K562 (cell line): ENCODE data around the gene SLC49A4. TPM values are rescaled to one million over a fixed set of nuclear protein-coding genes. Genes with fewer than 3 reads are reported as not detected.

Experiments
- ATAC-seq: fragments of 200-7000 bp; cut with Tn5 transposase; 3 replicates; pipeline ENCODE4 v1.9.1; 2020; ENCODE audit warnings: moderate library complexity
- BruUV-seq: library from RNA; stranded (reverse); fragments of 400-500 nt; replicated peaks from 2 replicates; lab custom pipeline; 2021; lab: Mats Ljungman, UMichigan
- CTCF ChIA-PET: fragments of 300-600 bp; formaldehyde crosslinking; extraction: SDS; loops from one replicate; lab custom pipeline; 2021; ENCODE audit warnings: low intra/inter-chr PET ratio; lab: Yijun Ruan, JAX
- POLR2A ChIA-PET: fragments of 300-600, 350-650 bp; sonication (Branson Sonifier 250); formaldehyde crosslinking; extraction: SDS; loops from one replicate; lab custom pipeline; 2021; ENCODE audit warnings: antibody characterized with exemption, inconsistent platforms; lab: Yijun Ruan, JAX
- DNase-seq, 4 experiments: peaks; one replicate each; pipeline versions ENCODE4 v3.0.0 to v3.0.0-alpha.2; 2011 to 2018; ENCODE audit warnings: low spot score in 3 of 4, mixed read lengths in 3 of 4; ENCODE audit errors: extremely low read depth in 1 of 4
- FAIRE-seq: peaks from 2 replicates; lab custom pipeline; 2011; peaks lifted over from hg19 to GRCh38; lab: Jason Lieb, UNC
- H2AFZ ChIP-seq: 2 replicates; pipeline ENCODE4 v1.6.0; 2011; ENCODE audit warnings: low read depth, low read length, control low read depth, inconsistent platforms
- H3K27ac ChIP-seq: fragments of 200-600 bp; 3 replicates; pipeline ENCODE4 v1.8.0; 2011; ENCODE audit warnings: low read depth, mild to moderate bottlenecking, control low read depth, inconsistent platforms, low read length, moderate library complexity, mixed read lengths; ENCODE audit errors: extremely low read depth
- H3K27me3 ChIP-seq, 2 experiments: fragments of 300-600 bp in 1 of 2; 2 replicates in 1 of 2; 3 replicates in 1 of 2; pipeline versions ENCODE4 v1.6.0 to v1.8.0; 2011; ENCODE audit warnings: inconsistent platforms in 2 of 2, low read length in 2 of 2, mild to moderate bottlenecking in 1 of 2, mixed read lengths in 1 of 2, moderate library complexity in 1 of 2; ENCODE audit not compliant: control insufficient read depth in 2 of 2, insufficient read depth in 2 of 2
- H3K36me3 ChIP-seq: fragments of 300-600 bp; 3 replicates; pipeline ENCODE4 v1.8.0; 2011; ENCODE audit warnings: mild to moderate bottlenecking, low read length, inconsistent platforms; ENCODE audit not compliant: control insufficient read depth, insufficient read depth
- H3K4me1 ChIP-seq, 2 experiments: fragments of 200-600 bp in 1 of 2; replicated peaks in 1 of 2; 2 replicates in 1 of 2; 3 replicates in 1 of 2; pipeline versions ENCODE4 v1.5.1 to v1.8.0; 2011; ENCODE audit warnings: inconsistent platforms in 2 of 2, low read length in 2 of 2, mild to moderate bottlenecking in 1 of 2, mixed read lengths in 1 of 2, moderate library complexity in 1 of 2; ENCODE audit not compliant: control insufficient read depth in 2 of 2, insufficient read depth in 2 of 2
- H3K4me2 ChIP-seq: 2 replicates; pipeline ENCODE4 v1.6.1; 2011; ENCODE audit warnings: low read length, control low read depth, inconsistent platforms, mixed read lengths; ENCODE audit not compliant: insufficient read depth
- H3K4me3 ChIP-seq: fragments of 200-600 bp; sonication (generic), shearing (Covaris generic); 2 replicates; pipeline ENCODE4 v1.5.1; 2016; ENCODE audit warnings: control low read depth, inconsistent platforms
- H3K79me2 ChIP-seq: fragments of 200-600 bp; 3 replicates; pipeline ENCODE4 v1.8.0; 2011; ENCODE audit warnings: low read length, inconsistent platforms; ENCODE audit not compliant: control insufficient read depth, insufficient read depth
- H3K9ac ChIP-seq, 2 experiments: 2 replicates each; pipeline versions ENCODE4 v1.6.0 to v1.6.1; 2011; ENCODE audit warnings: low read depth in 2 of 2, low read length in 2 of 2, control low read depth in 1 of 2, inconsistent platforms in 1 of 2, mild to moderate bottlenecking in 1 of 2, mixed read lengths in 1 of 2; ENCODE audit not compliant: insufficient read depth in 1 of 2
- H3K9me1 ChIP-seq: one replicate; pipeline ENCODE4 v1.6.0; 2011; ENCODE audit warnings: inconsistent platforms, mild to moderate bottlenecking, low read length, moderate library complexity; ENCODE audit not compliant: control insufficient read depth, insufficient read depth
- H3K9me3 ChIP-seq: replicated peaks from 2 replicates; pipeline ENCODE4 v1.5.1; 2011; ENCODE audit warnings: low read depth, low read length, inconsistent platforms; ENCODE audit not compliant: control insufficient read depth, insufficient read depth
- H4K20me1 ChIP-seq: replicated peaks from 2 replicates; pipeline ENCODE4 v1.6.1; 2011; ENCODE audit warnings: low read length, inconsistent platforms, mixed read lengths; ENCODE audit not compliant: control insufficient read depth, insufficient read depth
- ARHGAP35 ChIP-seq: fragments of 450-650 bp; IDR thresholded peaks from 2 replicates; pipeline ENCODE4 v1.6.1; 2018; ENCODE audit not compliant: partially characterized antibody
- BACH1 ChIP-seq: fragments of 200-800 bp; sonication (Bioruptor generic); IDR thresholded peaks from 2 replicates; pipeline ENCODE4 v1.6.1; 2016; ENCODE audit warnings: missing genetic modification characterization, missing compliant biosample characterization
- DDX20 ChIP-seq: fragments of 450-650 bp; IDR thresholded peaks from 2 replicates; pipeline ENCODE4 v1.6.1; 2016; ENCODE audit warnings: missing genetic modification characterization, low read depth, mild to moderate bottlenecking, missing compliant biosample characterization, moderate library complexity
- ERF ChIP-seq: fragments of 450-650 bp; formaldehyde crosslinking; IDR thresholded peaks from 2 replicates; pipeline ENCODE4 v1.4.0; 2020; ENCODE audit warnings: mild to moderate bottlenecking, mixed read lengths
- GATA2 ChIP-seq: sonication (generic); formaldehyde crosslinking; IDR thresholded peaks from 2 replicates; pipeline ENCODE4 v1.4.0; 2020; ENCODE audit warnings: mild to moderate bottlenecking, missing genetic modification reagents
- HNRNPH1 ChIP-seq: fragments of 200-400 bp; formaldehyde crosslinking; optimal IDR thresholded peaks from 2 replicates; pipeline ENCODE3; 2017; ENCODE audit warnings: low read depth, mild to moderate bottlenecking, low read length, moderate library complexity
- KDM4B ChIP-seq, 2 experiments: fragments of 450-650 bp in 1 of 2; sonication (generic) in 1 of 2; IDR thresholded peaks; 2 replicates each; pipeline ENCODE4 v1.6.1; 2016 to 2017; ENCODE audit warnings: borderline replicate concordance in 2 of 2, antibody characterized with exemption in 1 of 2, low read depth in 1 of 2, mild to moderate bottlenecking in 1 of 2
- PRDM10 ChIP-seq: fragments of 450-650 bp; IDR thresholded peaks from 2 replicates; pipeline ENCODE4 v1.6.1; 2018; ENCODE audit not compliant: partially characterized antibody
- RNF2 ChIP-seq: sonication (generic); IDR thresholded peaks from 2 replicates; pipeline ENCODE4 v1.6.1; 2016
- TBP ChIP-seq: optimal IDR thresholded peaks from 2 replicates; pipeline ENCODE3; 2011; ENCODE audit warnings: low read depth, low read length, improper control_type of control experiment
- TOE1 ChIP-seq, 2 experiments: fragments of 450-650 bp in 1 of 2; sonication (generic) in 1 of 2; formaldehyde crosslinking in 1 of 2; IDR thresholded peaks; 2 replicates each; pipeline versions ENCODE4 v1.7.1 to v1.8.0; 2016 to 2022; ENCODE audit warnings: borderline replicate concordance in 2 of 2, mild to moderate bottlenecking in 2 of 2, antibody characterized with exemption in 1 of 2, inconsistent platforms in 1 of 2, low read depth in 1 of 2, missing genetic modification reagents in 1 of 2, moderate library complexity in 1 of 2
- ZNF143 ChIP-seq: sonication (generic); formaldehyde crosslinking; IDR thresholded peaks from 2 replicates; pipeline ENCODE4 v1.9.0; 2022; ENCODE audit warnings: mild to moderate bottlenecking, missing genetic modification reagents
- ZNF23 ChIP-seq: fragments of 250-450 bp; sonication (Bioruptor Pico); IDR thresholded peaks from 2 replicates; pipeline ENCODE4 v1.4.0; 2020; ENCODE audit warnings: mild to moderate bottlenecking
- ZNF707 ChIP-seq: fragments of 250-450 bp; sonication (Bioruptor Pico); conservative IDR thresholded peaks from 2 replicates; pipeline ENCODE4 v1.8.0; 2022; ENCODE audit warnings: inconsistent platforms, mild to moderate bottlenecking, moderate library complexity
- WGBS: fragments of 100-300 bp; shearing (Covaris generic); methylation state at CpG from one replicate; pipeline ENCODE4 v1.1.6; 2016; ENCODE audit warnings: low coverage, mixed read lengths; ENCODE audit not compliant: insufficient coverage; ENCODE audit errors: missing lambda C conversion rate; 5-methylcytosine and 5-hydroxymethylcytosine counted together
- in situ Hi-C: fragments of 300-500 bp; cut with MboI; formaldehyde crosslinking; loops from 4 replicates; pipeline ENCODE4 v1.15.0; 2018; ENCODE audit warnings: inconsistent platforms, mixed read lengths
- intact Hi-C: fragments of 100-400 bp; cut with micrococcal nuclease; formaldehyde crosslinking; loops from 2 replicates; pipeline ENCODE4 v1.14.2; 2022
- polyA plus RNA-seq, 8 experiments: library from polyadenylated mRNA; depleted of rRNA in 4 of 8; stranded (reverse) in 5 of 8; unstranded in 3 of 8; fragments of >200 nt; fragmentation: Nextera tagmentation in 2 of 8; fragmentation: Illumina TruSeq in 1 of 8; extraction: Ambion mirVana in 2 of 8; extraction: Trizol in 1 of 8; gene quantifications; 2 replicates each; pipeline versions ENCODE4 v1.2.1 to v1.2.3, GENCODE V29; 2011 to 2014; ENCODE audit warnings: inconsistent platforms in 1 of 8, missing spikeins in 1 of 8
- total RNA-seq, 7 experiments: library from RNA; depleted of rRNA in 6 of 7; stranded (reverse); fragments of >200 nt in 6 of 7; fragmentation: Illumina TruSeq in 2 of 7; extraction: Trizol in 2 of 7; gene quantifications; 2 replicates each; pipeline versions ENCODE4 v1.2.1 to v1.2.3, GENCODE V29; 2011 to 2021; ENCODE audit warnings: low replicate concordance in 1 of 7
- TF ChIP-seq, protein P1 (sequence below): fragments of 250-450 bp; sonication (Bioruptor Pico); IDR thresholded peaks from 2 replicates; pipeline ENCODE4 v1.8.0; 2021; ENCODE audit warnings: borderline replicate concordance, mild to moderate bottlenecking, moderate library complexity; ENCODE audit not compliant: poor library complexity, severe bottlenecking

The SLC49A4 gene
- total and polyA plus RNA-seq, 9 of the 15 experiments (the other 6 are each of a cell fraction or from before 2014, with no cell fraction given), result 0.15 to 1.3 (median 0.83) TPM

GRCh38 chr3:122800031-122800430, 5.2 kb downstream of the SLC49A4 start (continued):
- TF ChIP-seq HNRNPH1 (no peak), PRDM10 (no peak), ZNF707 (CRISPR knock-in tag) (no peak), ARHGAP35 (no peak)

- Histone ChIP-seq H4K20me1 (no peaks in the 10 kb centered on the region), H3K36me3 (no peaks in the 10 kb centered on the region), H3K4me1 (no peaks in the 10 kb centered on the region; a peak in 1 of 5 replicates), H3K9me3 (no peaks in the 10 kb centered on the region), H3K27ac (no peak overlapping the region), H3K4me2 (no peak overlapping the region), H3K27me3 (no peaks in the 10 kb centered on the region), H3K79me2 (no peaks in the 10 kb centered on the region), H3K9me1 (no peaks in the 10 kb centered on the region), H2AFZ (no peak overlapping the region), H3K9ac (no peak overlapping the region), H3K4me3 (no peak overlapping the region)
- ChIA-PET CTCF (interaction anchor here (0.6 kb wide), 1 partner anchor 87 kb away, joined by 3 read pairs; no protein-coding TSS in a partner anchor), POLR2A (no interaction called here)
- in situ Hi-C loops (no loop called here), intact Hi-C loops (no loop called here)
- ATAC-seq (no peak), DNase-seq (no peak), FAIRE-seq (no peak)
- BruUV-seq, result no TSS peak
- 27% methylated on average over 3 of the region's 3 CpGs for WGBS
- TF ChIP-seq TBP (no peak), KDM4B (IDR thresholded peaks at IDR 0.05; ENCODE audit: borderline replicate concordance in 2 of 2, low read depth in 1 of 2) (no peak), ZNF23 (CRISPR knock-in tag) (no peak), ERF (CRISPR knock-in tag) (no peak), DDX20 (tag) (no peak), RNF2 (no peak), GATA2 (CRISPR knock-in tag) (no peak), ZNF143 (no peak), TOE1 (IDR thresholded peaks at IDR 0.05; ENCODE audit: borderline replicate concordance) (no peak), TOE1 (CRISPR knock-in tag; IDR thresholded peaks at IDR 0.05; ENCODE audit: borderline replicate concordance, low read depth) (no peak), BACH1 (no peak)
- TF ChIP-seq, protein P1, sequence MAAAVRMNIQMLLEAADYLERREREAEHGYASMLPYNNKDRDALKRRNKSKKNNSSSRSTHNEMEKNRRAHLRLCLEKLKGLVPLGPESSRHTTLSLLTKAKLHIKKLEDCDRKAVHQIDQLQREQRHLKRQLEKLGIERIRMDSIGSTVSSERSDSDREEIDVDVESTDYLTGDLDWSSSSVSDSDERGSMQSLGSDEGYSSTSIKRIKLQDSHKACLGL, result no peak
These were observed 5.9 kb downstream of the SLC49A4 start for GRCh38 chr3:122800706-122801237.
